SH-SY5Y (cell line): ENCODE measurements around the gene TMEM169.

Experiments used
- GATA2 ChIP-seq: IDR thresholded peaks from 2 replicates; pipeline ENCODE4 v1.6.1; 2011; ENCODE audit warnings: mild to moderate bottlenecking, low read depth, low read length
- GATA3 ChIP-seq: IDR thresholded peaks from 2 replicates; pipeline ENCODE4 v1.6.1; 2011; ENCODE audit warnings: low read depth, mild to moderate bottlenecking, low read length, moderate library complexity

- TF ChIP-seq GATA3 (no peak), GATA2 (no peak)
Measured at GRCh38 chr2:216113572-216113971, 31.9 kb downstream of the TMEM169 start.
